IMR-90 (cell line): ENCODE measurements around the gene SMYD2. TPM values are rescaled to one million over a fixed set of nuclear protein-coding genes. Genes with fewer than 3 reads are reported as not detected.

Source experiments
- ATAC-seq: fragments of 200-7000 bp; cut with Tn5 transposase; 2 replicates; pipeline ENCODE4 v1.9.1; 2020; ENCODE audit warnings: low read depth, mild to moderate bottlenecking, moderate library complexity
- BruUV-seq: library from RNA; stranded (reverse); fragments of 400-500 nt; replicated peaks from 2 replicates; lab custom pipeline; 2021; lab: Mats Ljungman, UMichigan
- CTCF ChIA-PET: fragments of 300-600 bp; formaldehyde crosslinking; extraction: SDS; loops from one replicate; lab custom pipeline; 2021; ENCODE audit warnings: antibody characterized with exemption; lab: Yijun Ruan, JAX
- POLR2A ChIA-PET: fragments of 300-600 bp; sonication (Branson Sonifier 250); formaldehyde crosslinking; loops from one replicate; lab custom pipeline; 2022; ENCODE audit warnings: antibody characterized with exemption; ENCODE audit not compliant: unreplicated experiment; lab: Charles Lee
- DNase-seq: peaks from one replicate; pipeline ENCODE4 v3.0.0; 2013
- H2AFZ ChIP-seq: replicated peaks from 2 replicates; pipeline ENCODE3; 2013; ENCODE audit warnings: low read length, mild to moderate bottlenecking; ENCODE audit not compliant: poor library complexity
- H2AK5ac ChIP-seq: 2 replicates; pipeline ENCODE4 v1.6.1; 2013; ENCODE audit warnings: low read depth, low read length, inconsistent platforms
- H2AK9ac ChIP-seq: replicated peaks from 2 replicates; pipeline ENCODE3; 2013; ENCODE audit warnings: mild to moderate bottlenecking, low read depth, low read length, moderate library complexity; ENCODE audit not compliant: poor library complexity
- H2BK120ac ChIP-seq: 2 replicates; pipeline ENCODE4 v1.6.1; 2013; ENCODE audit warnings: low read depth, low read length, inconsistent platforms
- H2BK15ac ChIP-seq: 3 replicates; pipeline ENCODE4 v1.6.1; 2013; ENCODE audit warnings: low read depth, low read length, inconsistent platforms
- H2BK20ac ChIP-seq: 2 replicates; pipeline ENCODE4 v1.6.1; 2013; ENCODE audit warnings: low read depth, mild to moderate bottlenecking, inconsistent platforms, low read length, moderate library complexity
- H2BK5ac ChIP-seq: 2 replicates; pipeline ENCODE4 v1.6.1; 2013; ENCODE audit warnings: mild to moderate bottlenecking, low read depth, low read length, inconsistent platforms; ENCODE audit not compliant: poor library complexity, severe bottlenecking
- H3K14ac ChIP-seq: replicated peaks from 2 replicates; pipeline ENCODE4 v1.6.1; 2013; ENCODE audit warnings: low read depth, low read length, inconsistent platforms
- H3K18ac ChIP-seq: 2 replicates; pipeline ENCODE4 v1.6.1; 2013; ENCODE audit warnings: low read depth, low read length, control low read depth
- H3K23ac ChIP-seq: 2 replicates; pipeline ENCODE4 v1.6.1; 2013; ENCODE audit warnings: low read depth, low read length, inconsistent platforms
- H3K27ac ChIP-seq: 2 replicates; pipeline ENCODE4 v1.5.1; 2013; ENCODE audit warnings: mild to moderate bottlenecking, control low read depth, low read length; ENCODE audit not compliant: insufficient read depth
- H3K27me3 ChIP-seq: 2 replicates; pipeline ENCODE4 v1.6.1; 2013; ENCODE audit warnings: low read length; ENCODE audit not compliant: control insufficient read depth, insufficient read depth
- H3K36me3 ChIP-seq: 2 replicates; pipeline ENCODE4 v1.6.1; 2013; ENCODE audit warnings: low read length, mixed read lengths; ENCODE audit not compliant: control insufficient read depth, insufficient read depth
- H3K4ac ChIP-seq: 2 replicates; pipeline ENCODE4 v1.6.1; 2013; ENCODE audit warnings: low read depth, low read length, inconsistent platforms
- H3K4me1 ChIP-seq: 2 replicates; pipeline ENCODE4 v1.6.1; 2013; ENCODE audit warnings: low read length, mixed read lengths; ENCODE audit not compliant: control insufficient read depth, insufficient read depth
- H3K4me2 ChIP-seq: 2 replicates; pipeline ENCODE4 v1.6.1; 2013; ENCODE audit warnings: low read depth, mild to moderate bottlenecking, control low read depth, low read length, moderate library complexity
- H3K4me3 ChIP-seq: 2 replicates; pipeline ENCODE4 v1.5.1; 2013; ENCODE audit warnings: low read depth, mild to moderate bottlenecking, control low read depth, low read length, moderate library complexity; ENCODE audit not compliant: insufficient read depth
- H3K56ac ChIP-seq: 2 replicates; pipeline ENCODE4 v1.6.1; 2013; ENCODE audit warnings: low read length, inconsistent platforms; ENCODE audit not compliant: insufficient read depth; ENCODE audit errors: extremely low read depth
- H3K79me1 ChIP-seq, 2 experiments: 2 replicates each; pipeline ENCODE4 v1.6.1; 2013; ENCODE audit warnings: low read length in 2 of 2, inconsistent platforms in 1 of 2, low read depth in 1 of 2
- H3K9ac ChIP-seq: 2 replicates; pipeline ENCODE4 v1.6.1; 2013; ENCODE audit warnings: low read depth, low read length, control low read depth
- H3K9me1 ChIP-seq: 2 replicates; pipeline ENCODE4 v1.6.1; 2013; ENCODE audit warnings: low read length, inconsistent platforms; ENCODE audit not compliant: insufficient read depth
- H3K9me3 ChIP-seq: 2 replicates; pipeline ENCODE4 v1.6.1; 2013; ENCODE audit warnings: low read length; ENCODE audit not compliant: control insufficient read depth, insufficient read depth
- H4K20me1 ChIP-seq: 2 replicates; pipeline ENCODE4 v1.6.1; 2013; ENCODE audit warnings: low read length, inconsistent platforms; ENCODE audit not compliant: insufficient read depth
- H4K5ac ChIP-seq: 2 replicates; pipeline ENCODE4 v1.6.1; 2013; ENCODE audit warnings: mild to moderate bottlenecking, low read depth, low read length, control low read depth
- H4K8ac ChIP-seq, 2 experiments: 2 replicates each; pipeline ENCODE4 v1.6.1; 2013; ENCODE audit warnings: low read depth in 2 of 2, low read length in 2 of 2, control low read depth in 1 of 2, inconsistent platforms in 1 of 2
- H4K91ac ChIP-seq: 2 replicates; pipeline ENCODE4 v1.6.1; 2013; ENCODE audit warnings: low read depth, low read length, inconsistent platforms; ENCODE audit not compliant: insufficient read depth
- BHLHE40 ChIP-seq: fragments of 150-350 bp; IDR thresholded peaks from 2 replicates; pipeline ENCODE4 v1.6.1; 2016; ENCODE audit warnings: mild to moderate bottlenecking, low read depth, low read length
- MAZ ChIP-seq: IDR thresholded peaks from 2 replicates; pipeline ENCODE4 v1.6.1; 2012; ENCODE audit warnings: low read depth, mild to moderate bottlenecking, low read length, improper control_type of control experiment, moderate library complexity, borderline replicate concordance
- NFE2L2 ChIP-seq: fragments of 150-350 bp; IDR thresholded peaks from 2 replicates; pipeline ENCODE4 v1.6.1; 2016; ENCODE audit warnings: low read depth, mild to moderate bottlenecking, low read length
- POLR2A ChIP-seq: IDR thresholded peaks from 2 replicates; pipeline ENCODE4 v1.6.1; 2012; ENCODE audit warnings: mild to moderate bottlenecking, low read depth, low read length
- RCOR1 ChIP-seq: IDR thresholded peaks from 2 replicates; pipeline ENCODE4 v1.6.1; 2012; ENCODE audit warnings: mild to moderate bottlenecking, low read length, improper control_type of control experiment; ENCODE audit not compliant: insufficient replicate concordance
- WGBS, 2 experiments: methylation state at CpG; one replicate each; pipeline versions ENCODE4 v1.1.5 to v1.1.7; 2013; ENCODE audit warnings: missing lambda C conversion rate in 2 of 2; ENCODE audit not compliant: insufficient read length in 1 of 2; ENCODE audit errors: extremely low coverage in 2 of 2; 5-methylcytosine and 5-hydroxymethylcytosine counted together
- dilution Hi-C: fragments of 300-500 bp; cut with HindIII; formaldehyde crosslinking; loops from one replicate; pipeline ENCODE4 v1.14.3; 2018; ENCODE audit warnings: low sequenced_read_pairs; ENCODE audit not compliant: unreplicated experiment
- in situ Hi-C: fragments of 300-500 bp; cut with MboI; formaldehyde crosslinking; loops from 3 replicates; pipeline ENCODE4 v1.14.3; 2019; ENCODE audit warnings: low sequenced_read_pairs, inconsistent platforms, mixed read lengths
- intact Hi-C: fragments of 100-400 bp; cut with micrococcal nuclease; formaldehyde crosslinking; loops from 2 replicates; pipeline ENCODE4 v1.10.0; 2022
- polyA plus RNA-seq, 3 experiments: library from polyadenylated mRNA; depleted of rRNA; stranded (reverse); fragments of >200 nt; gene quantifications; 2 replicates each; pipeline ENCODE4 v1.2.3, GENCODE V29; 2012; ENCODE audit warnings: low replicate concordance in 1 of 3
- total RNA-seq: library from RNA; depleted of rRNA; stranded (reverse); fragments of >200 nt; gene quantifications from 2 replicates; pipeline ENCODE4 v1.2.3, GENCODE V29; 2012
- TF ChIP-seq, protein P1 (sequence below): fragments of 150-350 bp; IDR thresholded peaks from 2 replicates; pipeline ENCODE4 v1.6.1; 2017; ENCODE audit warnings: mild to moderate bottlenecking, antibody characterized with exemption, low read length, low read depth

Gene SMYD2
- total and polyA plus RNA-seq, 2 of the 4 experiments (the other 2 are of a cell fraction) = 32.7 to 61.7 TPM

DNA sequence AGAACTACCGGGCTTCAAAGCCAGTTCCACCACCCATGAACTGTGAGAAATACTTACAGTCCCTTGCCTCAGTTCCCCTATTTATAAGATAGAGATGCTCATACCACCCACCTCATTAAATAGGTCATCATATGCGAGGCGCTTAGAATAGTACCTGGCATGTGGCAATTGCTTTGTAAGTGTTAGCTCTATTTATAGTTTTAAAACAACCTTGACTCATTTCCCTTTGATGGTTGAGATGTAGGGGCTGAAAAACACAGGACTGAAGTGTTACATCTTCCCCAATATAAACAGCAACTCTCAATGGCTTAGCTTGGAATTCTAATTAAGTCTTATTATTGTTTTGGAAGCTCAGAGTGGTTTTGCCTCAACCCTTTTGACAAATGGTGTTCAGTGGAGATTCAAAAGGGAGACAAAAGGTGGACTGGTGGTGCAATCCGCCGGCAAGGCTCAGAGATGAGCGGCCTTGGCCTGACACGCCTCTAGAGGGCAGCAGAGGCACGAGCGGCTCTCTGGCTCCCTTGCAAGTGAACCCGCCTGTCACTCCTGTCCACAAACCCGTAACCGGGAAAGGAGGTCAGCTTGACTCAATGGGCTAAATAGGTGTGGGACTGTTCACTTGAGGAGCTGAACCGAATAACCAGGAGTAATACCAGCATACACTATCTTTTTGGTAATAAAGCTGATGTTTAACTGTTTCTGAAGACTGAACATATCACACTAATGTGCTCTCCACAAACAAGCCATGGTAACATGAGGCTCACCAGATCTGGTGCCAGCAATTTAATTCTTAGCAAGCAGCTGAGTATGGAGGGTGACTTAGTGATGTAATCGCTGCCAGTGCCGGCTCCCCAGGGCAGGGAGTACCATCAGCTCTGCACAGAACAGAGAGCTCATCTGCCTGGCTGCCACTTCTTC lies 19.5 kb upstream of the SMYD2 start (continued):
- TF ChIP-seq NFE2L2 (no peak), RCOR1 (no peak)

GRCh38 chr1:214264196-214264595 lies 16.8 kb upstream of the SMYD2 start:
- Histone ChIP-seq H4K5ac (no peak overlapping the region), H3K79me1 (no peaks in the 10 kb centered on the region), H2BK120ac (no peak overlapping the region), H3K56ac (no peak overlapping the region), H2AFZ (no peak overlapping the region), H3K9ac (no peak overlapping the region), H2BK20ac (no peak overlapping the region), H3K4ac (no peak overlapping the region), H3K9me1 (0 out of 2 replicates have a peak, but pooled peaks cover 3% of the 10 kb centered on the region), H3K27ac (no peak overlapping the region), H3K36me3 (no peaks in the 10 kb centered on the region), H3K14ac (no peak overlapping the region), H2BK15ac (no peak overlapping the region), H3K4me2 (no peak overlapping the region), H4K91ac (no peak overlapping the region), H3K18ac (no peak overlapping the region), H2AK9ac (no peak overlapping the region), H4K8ac (no peak overlapping the region), H3K23ac (no peak overlapping the region), H3K9me3 (no peaks in the 10 kb centered on the region), H4K20me1 (no peaks in the 10 kb centered on the region), H3K4me3 (no peak overlapping the region), H2AK5ac (no peak overlapping the region), H3K27me3 (peaks cover 13% of the 10 kb centered on the region), H2BK5ac (no peak overlapping the region), H3K4me1 (peaks cover 4% of the 10 kb centered on the region; the same call in 1 of the 2 replicates)
- BruUV-seq = no TSS peak
- in situ Hi-C loops = no loop called here
- no CpG with 5 or more reads among the region's 4 CpGs for WGBS, 2 experiments
- dilution Hi-C loops = no loop called here
- ChIA-PET POLR2A (no interaction called here), CTCF (interaction anchor here (0.6 kb wide), 1 partner anchor 308 kb away, joined by 3 read pairs; no protein-coding TSS in a partner anchor)
- TF ChIP-seq MAZ = no peak
- TF ChIP-seq BHLHE40 = no peak
- TF ChIP-seq, protein P1, sequence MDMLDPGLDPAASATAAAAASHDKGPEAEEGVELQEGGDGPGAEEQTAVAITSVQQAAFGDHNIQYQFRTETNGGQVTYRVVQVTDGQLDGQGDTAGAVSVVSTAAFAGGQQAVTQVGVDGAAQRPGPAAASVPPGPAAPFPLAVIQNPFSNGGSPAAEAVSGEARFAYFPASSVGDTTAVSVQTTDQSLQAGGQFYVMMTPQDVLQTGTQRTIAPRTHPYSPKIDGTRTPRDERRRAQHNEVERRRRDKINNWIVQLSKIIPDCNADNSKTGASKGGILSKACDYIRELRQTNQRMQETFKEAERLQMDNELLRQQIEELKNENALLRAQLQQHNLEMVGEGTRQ = no peak
- TF ChIP-seq POLR2A = no peak
- intact Hi-C loops = no loop called here
- ATAC-seq = no peak
- no peak for DNase-seq
